Panc1 (cell line): ENCODE results near the gene PNPT1. TPM values are rescaled to one million over a fixed set of nuclear protein-coding genes. Genes with fewer than 3 reads are reported as not detected.

Source experiments
- ATAC-seq: fragments of 200-7000 bp; cut with Tn5 transposase; 2 replicates; pipeline ENCODE4 v1.9.1; 2020; ENCODE audit warnings: mild to moderate bottlenecking, moderate library complexity
- BruUV-seq: library from RNA; stranded (reverse); fragments of 400-500 nt; replicated peaks from 2 replicates; lab custom pipeline; 2021; lab: Mats Ljungman, UMichigan
- CTCF ChIA-PET: fragments of 300-600 bp; sonication (Branson Sonifier 250); formaldehyde crosslinking; loops from one replicate; lab custom pipeline; 2022; ENCODE audit warnings: antibody characterized with exemption; lab: Charles Lee
- POLR2A ChIA-PET: fragments of 300-600 bp; sonication (Branson Sonifier 250); formaldehyde crosslinking; loops from one replicate; lab custom pipeline; 2022; ENCODE audit warnings: antibody characterized with exemption; lab: Charles Lee
- DNase-seq: peaks from one replicate; pipeline ENCODE4 v3.0.0-alpha.2; 2010; ENCODE audit warnings: low read depth, low spot score
- H3K27ac ChIP-seq: 2 replicates; pipeline ENCODE4 v1.5.1; 2011; ENCODE audit warnings: mild to moderate bottlenecking, low read length, inconsistent platforms
- H3K27me3 ChIP-seq: fragments of 200-500 bp; sonication (Bioruptor generic); 2 replicates; pipeline ENCODE4 v1.6.0; 2014; ENCODE audit warnings: low read length, inconsistent platforms; ENCODE audit not compliant: control insufficient read depth, insufficient read depth
- H3K36me3 ChIP-seq: fragments of 200-500 bp; sonication (Bioruptor generic); 2 replicates; pipeline ENCODE4 v1.5.1; 2014; ENCODE audit warnings: inconsistent platforms, mild to moderate bottlenecking, low read length, moderate library complexity; ENCODE audit not compliant: control insufficient read depth, insufficient read depth
- H3K4me1 ChIP-seq: 2 replicates; pipeline ENCODE4 v1.5.1; 2011; ENCODE audit warnings: inconsistent platforms, mild to moderate bottlenecking, low read length, moderate library complexity; ENCODE audit not compliant: control insufficient read depth, insufficient read depth
- H3K4me3 ChIP-seq, 2 experiments: 2 replicates each; pipeline ENCODE4 v1.5.1; 2011 to 2012; ENCODE audit warnings: low read depth in 2 of 2, low read length in 2 of 2, mild to moderate bottlenecking in 2 of 2, inconsistent platforms in 1 of 2, moderate library complexity in 1 of 2
- H3K9me3 ChIP-seq: fragments of 200-500 bp; sonication (Bioruptor generic); 2 replicates; pipeline ENCODE4 v1.5.1; 2014; ENCODE audit warnings: low read depth, mild to moderate bottlenecking, inconsistent platforms, low read length, moderate library complexity; ENCODE audit not compliant: control insufficient read depth, insufficient read depth
- POLR2AphosphoS5 ChIP-seq: IDR thresholded peaks from 2 replicates; pipeline ENCODE4 v1.6.1; 2012; ENCODE audit warnings: mild to moderate bottlenecking, low read depth, low read length, moderate library complexity
- SIN3A ChIP-seq: IDR thresholded peaks from 2 replicates; pipeline ENCODE4 v1.6.1; 2012; ENCODE audit warnings: low read depth, mild to moderate bottlenecking, low read length, moderate library complexity, borderline replicate concordance; ENCODE audit not compliant: insufficient read depth
- TCF7L2 ChIP-seq: IDR thresholded peaks from 2 replicates; pipeline ENCODE4 v1.6.1; 2011; ENCODE audit warnings: mild to moderate bottlenecking, low read depth, low read length, inconsistent platforms
- in situ Hi-C: cut with HindIII; loops from 2 replicates; pipeline ENCODE4 v1.10.0; 2016; ENCODE audit warnings: low sequenced_read_pairs, low pct_unique_long_range_greater_than_20kb
- intact Hi-C: fragments of 100-400 bp; cut with micrococcal nuclease; formaldehyde crosslinking; loops from one replicate; pipeline ENCODE4 v1.10.0; 2022; ENCODE audit not compliant: unreplicated experiment
- total RNA-seq: library from RNA; stranded (reverse); gene quantifications from one replicate; pipeline ENCODE4 v1.2.1, GENCODE V29; 2021; ENCODE audit not compliant: unreplicated experiment
- TF ChIP-seq, protein P1 (sequence below), 2 experiments: IDR thresholded peaks; 2 replicates each; pipeline ENCODE4 v1.6.1; 2011 to 2012; ENCODE audit warnings: low read depth in 2 of 2, control low read depth in 1 of 2, low read length in 1 of 2, mild to moderate bottlenecking in 1 of 2, moderate library complexity in 1 of 2; ENCODE audit not compliant: insufficient read depth in 1 of 2
- TF ChIP-seq, protein P2 (sequence below): fragments of 450-650 bp; IDR thresholded peaks from 2 replicates; pipeline ENCODE4 v1.5.1; 2017; ENCODE audit warnings: mild to moderate bottlenecking

PNPT1 gene
- total RNA-seq, 1 experiment from 2014 or later, result 50.1 TPM

DNA sequence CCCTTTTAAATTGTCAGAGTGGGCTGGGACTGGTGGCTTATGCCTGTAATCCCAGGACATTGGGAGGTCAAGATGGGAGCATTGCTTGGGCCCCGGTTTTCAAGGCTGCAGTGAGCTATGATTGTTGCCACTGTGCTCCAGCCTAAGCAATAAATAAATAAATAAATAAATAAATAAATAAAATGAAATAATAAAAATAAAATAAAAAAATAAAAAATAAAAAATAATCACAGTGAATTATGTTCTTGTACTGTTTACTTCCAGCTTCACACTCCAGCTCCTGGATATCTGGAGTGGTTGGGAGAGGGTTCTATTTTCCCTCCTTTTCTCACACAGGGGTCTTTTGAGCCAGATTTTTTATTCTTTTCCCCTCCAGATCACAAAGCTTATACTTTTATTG is 26.2 kb upstream of the PNPT1 start:
- no peak for DNase-seq
- Histone ChIP-seq H3K27me3 (no peaks in the 10 kb centered on the region; the same call in 1 of the 2 replicates), H3K27ac (no peak overlapping the region), H3K36me3 (no peaks in the 10 kb centered on the region), H3K4me3 (no peak overlapping the region), H3K4me1 (no peaks in the 10 kb centered on the region; the same call in 1 of the 2 replicates), H3K9me3 (no peaks in the 10 kb centered on the region)
- POLR2A ChIA-PET, result no interaction called here
- intact Hi-C loops, result loop anchor here (2.0 to 10.0 kb wide), 4 partner anchors 241 to 1795 kb away; no protein-coding TSS in a partner anchor
- CTCF ChIA-PET, result no interaction called here
- in situ Hi-C loops, result no loop called here
- no peak for ATAC-seq
- TF ChIP-seq SIN3A (no peak), POLR2AphosphoS5 (no peak), TCF7L2 (no peak)
- TF ChIP-seq, protein P1, sequence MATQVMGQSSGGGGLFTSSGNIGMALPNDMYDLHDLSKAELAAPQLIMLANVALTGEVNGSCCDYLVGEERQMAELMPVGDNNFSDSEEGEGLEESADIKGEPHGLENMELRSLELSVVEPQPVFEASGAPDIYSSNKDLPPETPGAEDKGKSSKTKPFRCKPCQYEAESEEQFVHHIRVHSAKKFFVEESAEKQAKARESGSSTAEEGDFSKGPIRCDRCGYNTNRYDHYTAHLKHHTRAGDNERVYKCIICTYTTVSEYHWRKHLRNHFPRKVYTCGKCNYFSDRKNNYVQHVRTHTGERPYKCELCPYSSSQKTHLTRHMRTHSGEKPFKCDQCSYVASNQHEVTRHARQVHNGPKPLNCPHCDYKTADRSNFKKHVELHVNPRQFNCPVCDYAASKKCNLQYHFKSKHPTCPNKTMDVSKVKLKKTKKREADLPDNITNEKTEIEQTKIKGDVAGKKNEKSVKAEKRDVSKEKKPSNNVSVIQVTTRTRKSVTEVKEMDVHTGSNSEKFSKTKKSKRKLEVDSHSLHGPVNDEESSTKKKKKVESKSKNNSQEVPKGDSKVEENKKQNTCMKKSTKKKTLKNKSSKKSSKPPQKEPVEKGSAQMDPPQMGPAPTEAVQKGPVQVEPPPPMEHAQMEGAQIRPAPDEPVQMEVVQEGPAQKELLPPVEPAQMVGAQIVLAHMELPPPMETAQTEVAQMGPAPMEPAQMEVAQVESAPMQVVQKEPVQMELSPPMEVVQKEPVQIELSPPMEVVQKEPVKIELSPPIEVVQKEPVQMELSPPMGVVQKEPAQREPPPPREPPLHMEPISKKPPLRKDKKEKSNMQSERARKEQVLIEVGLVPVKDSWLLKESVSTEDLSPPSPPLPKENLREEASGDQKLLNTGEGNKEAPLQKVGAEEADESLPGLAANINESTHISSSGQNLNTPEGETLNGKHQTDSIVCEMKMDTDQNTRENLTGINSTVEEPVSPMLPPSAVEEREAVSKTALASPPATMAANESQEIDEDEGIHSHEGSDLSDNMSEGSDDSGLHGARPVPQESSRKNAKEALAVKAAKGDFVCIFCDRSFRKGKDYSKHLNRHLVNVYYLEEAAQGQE (IDR thresholded peaks at IDR 0.05; ENCODE audit: insufficient read depth in 1 of 2, low read depth in 2 of 2, low read length in 1 of 2), result no peak
- TF ChIP-seq, protein P2, sequence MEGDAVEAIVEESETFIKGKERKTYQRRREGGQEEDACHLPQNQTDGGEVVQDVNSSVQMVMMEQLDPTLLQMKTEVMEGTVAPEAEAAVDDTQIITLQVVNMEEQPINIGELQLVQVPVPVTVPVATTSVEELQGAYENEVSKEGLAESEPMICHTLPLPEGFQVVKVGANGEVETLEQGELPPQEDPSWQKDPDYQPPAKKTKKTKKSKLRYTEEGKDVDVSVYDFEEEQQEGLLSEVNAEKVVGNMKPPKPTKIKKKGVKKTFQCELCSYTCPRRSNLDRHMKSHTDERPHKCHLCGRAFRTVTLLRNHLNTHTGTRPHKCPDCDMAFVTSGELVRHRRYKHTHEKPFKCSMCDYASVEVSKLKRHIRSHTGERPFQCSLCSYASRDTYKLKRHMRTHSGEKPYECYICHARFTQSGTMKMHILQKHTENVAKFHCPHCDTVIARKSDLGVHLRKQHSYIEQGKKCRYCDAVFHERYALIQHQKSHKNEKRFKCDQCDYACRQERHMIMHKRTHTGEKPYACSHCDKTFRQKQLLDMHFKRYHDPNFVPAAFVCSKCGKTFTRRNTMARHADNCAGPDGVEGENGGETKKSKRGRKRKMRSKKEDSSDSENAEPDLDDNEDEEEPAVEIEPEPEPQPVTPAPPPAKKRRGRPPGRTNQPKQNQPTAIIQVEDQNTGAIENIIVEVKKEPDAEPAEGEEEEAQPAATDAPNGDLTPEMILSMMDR, result no peak
- no TSS peak for BruUV-seq

DNA sequence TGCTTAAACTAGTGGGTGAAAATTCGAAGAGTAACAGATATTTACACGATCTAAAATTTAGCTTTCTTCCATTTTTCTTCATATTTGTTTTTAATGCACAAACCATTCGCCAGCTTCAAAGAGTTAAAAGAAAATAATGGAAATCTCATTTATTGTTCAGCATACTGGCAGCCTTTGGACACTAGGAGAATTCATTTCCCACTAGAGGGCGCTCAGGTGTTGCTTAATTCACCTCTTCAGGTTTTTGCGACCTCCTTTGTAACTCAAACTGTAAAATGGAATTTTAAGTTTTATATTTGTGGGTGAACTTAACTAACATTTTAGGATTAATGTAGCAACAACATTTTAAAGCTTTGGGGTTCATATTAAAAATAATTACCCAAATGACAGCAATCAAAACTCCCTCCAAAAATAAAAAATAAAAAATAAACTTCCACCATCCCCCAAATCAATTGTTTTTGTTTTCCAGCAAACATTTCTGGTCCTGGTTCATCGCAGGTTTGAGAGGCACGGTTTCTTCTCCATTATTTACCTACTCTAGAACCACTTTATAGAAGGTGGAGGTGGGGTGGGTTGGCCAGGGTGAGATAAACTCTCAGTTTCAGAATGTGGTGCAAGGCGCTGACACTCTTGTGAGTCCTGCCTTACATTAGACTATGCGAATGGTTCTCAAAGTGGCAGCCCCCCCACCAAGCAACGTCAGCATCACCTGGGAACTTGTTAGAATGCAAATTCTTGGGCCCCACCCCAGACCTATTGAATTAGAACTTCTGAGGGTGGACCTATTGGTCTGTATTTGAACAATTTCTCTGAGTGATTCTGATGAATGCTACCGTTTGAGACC is 24.7 kb upstream of the PNPT1 start:
- in situ Hi-C loops (no loop called here), intact Hi-C loops (loop anchor here (2.0 kb wide), 3 partner anchors 242 to 414 kb away; no protein-coding TSS in a partner anchor)
- ChIA-PET POLR2A (no interaction called here), CTCF (interaction anchor here (0.9 to 1.5 kb wide), 4 partner anchors 243 to 406 kb away, joined by 3 to 5 read pairs (median 4); no protein-coding TSS in a partner anchor)
- DNase-seq, result peak; percentile 39
- H3K27ac ChIP-seq, result no peak overlapping the region
- no peak overlapping the region for H3K4me3 ChIP-seq
- TF ChIP-seq, protein P2, result peak; percentile 81; the same call in 1 of the 2 replicates
- TF ChIP-seq SIN3A, result no peak
- no peaks in the 10 kb centered on the region for H3K36me3 ChIP-seq
- no peaks in the 10 kb centered on the region for H3K9me3 ChIP-seq
- H3K27me3 ChIP-seq, result no peaks in the 10 kb centered on the region; the same call in 1 of the 2 replicates
- no peaks in the 10 kb centered on the region; the same call in 1 of the 2 replicates for H3K4me1 ChIP-seq
- BruUV-seq, result no TSS peak
- peak; percentile 85 for ATAC-seq
